Activated T-cell treated with anti-CD3 and anti-CD28 coated beads for 1 hour (primary cell): Measurements from ENCODE around the gene DLG2.
"Not testable (repeated sequence)": the region's sequence is repeated elsewhere in the genome, so short reads cannot be mapped to it uniquely, and the experiment has no call there.

Experiments
- DNase-seq: peaks from one replicate; pipeline ENCODE4 v3.0.0-alpha.2; 2020; ENCODE audit warnings: low read depth

Gene DLG2

DNA sequence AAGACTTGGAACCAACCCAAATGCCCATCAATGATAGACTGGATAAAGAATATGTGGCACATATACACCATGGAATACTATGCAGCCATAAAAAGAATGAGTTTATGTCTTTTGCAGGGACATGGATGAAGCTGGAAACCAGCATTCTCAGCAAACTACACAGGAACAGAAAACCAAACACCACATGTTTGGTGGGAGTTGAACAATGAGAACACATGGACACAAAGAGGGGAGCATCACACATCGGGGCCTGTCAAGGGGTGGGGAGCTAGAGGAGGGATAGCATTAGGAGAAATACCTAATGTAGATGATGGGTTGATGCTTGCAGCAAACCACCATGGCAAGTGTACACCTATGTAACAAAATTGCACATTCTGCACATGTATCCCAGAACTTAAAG, 397.4 kb downstream of the DLG2 start:
- not testable (repeated sequence) for DNase-seq

DNA sequence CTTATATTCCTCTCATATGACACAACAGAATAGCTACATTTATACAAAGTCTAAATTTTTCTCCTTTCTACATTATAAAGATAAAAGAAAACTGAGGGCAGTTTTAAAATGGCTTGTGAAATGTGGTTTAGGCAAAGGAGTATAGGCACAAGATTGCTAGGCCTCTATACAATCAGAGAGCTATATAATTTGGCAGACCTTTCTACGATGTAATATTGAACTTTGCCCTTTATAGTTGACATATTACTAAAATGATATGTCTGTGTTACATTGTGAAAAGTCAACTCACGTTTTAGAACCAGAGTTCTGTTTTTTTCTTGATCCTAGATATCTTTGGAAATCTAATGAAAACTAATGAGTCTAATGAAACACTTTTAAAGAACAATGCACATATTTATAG, 430.2 kb downstream of the DLG2 start:
- DNase-seq: no peak

DNA sequence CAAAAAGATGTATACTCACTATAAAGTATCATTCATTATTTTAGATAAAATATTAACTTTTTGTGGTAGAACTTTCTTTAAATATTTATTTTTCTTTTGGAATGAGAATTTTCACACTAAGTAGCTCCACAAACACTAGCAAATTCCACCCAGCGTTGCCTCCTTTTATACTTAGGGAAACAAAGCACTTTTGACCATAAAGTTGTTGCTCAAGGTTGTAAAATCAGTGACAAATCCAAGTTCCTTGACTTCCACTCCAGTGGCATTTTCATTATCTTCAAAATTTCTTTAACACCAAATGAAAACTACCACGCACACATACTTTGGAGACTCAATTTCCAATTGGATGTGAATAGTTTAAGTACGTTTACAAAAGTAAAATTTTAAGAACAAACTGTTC, 431.2 kb downstream of the DLG2 start:
- DNase-seq: no peak

DNA sequence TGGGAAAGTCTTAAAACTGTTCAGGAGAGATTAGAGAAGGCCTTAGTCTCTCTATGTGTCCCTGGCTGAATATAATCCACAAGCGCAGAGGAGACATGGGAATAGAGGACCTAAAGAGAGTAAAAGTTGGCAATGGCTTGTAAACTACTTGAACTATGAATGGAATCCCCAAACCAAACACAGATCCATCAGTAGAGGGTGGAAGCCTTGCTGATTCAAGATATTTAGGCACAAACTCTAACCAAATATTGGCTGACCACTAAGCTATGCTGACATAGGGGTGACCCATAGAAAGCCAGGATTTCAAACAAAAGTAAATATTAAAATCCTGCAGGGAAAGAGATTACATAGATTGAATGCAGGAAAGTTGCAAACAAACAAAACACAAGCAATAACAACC, 439.2 kb downstream of the DLG2 start:
- DNase-seq: no peak

DNA sequence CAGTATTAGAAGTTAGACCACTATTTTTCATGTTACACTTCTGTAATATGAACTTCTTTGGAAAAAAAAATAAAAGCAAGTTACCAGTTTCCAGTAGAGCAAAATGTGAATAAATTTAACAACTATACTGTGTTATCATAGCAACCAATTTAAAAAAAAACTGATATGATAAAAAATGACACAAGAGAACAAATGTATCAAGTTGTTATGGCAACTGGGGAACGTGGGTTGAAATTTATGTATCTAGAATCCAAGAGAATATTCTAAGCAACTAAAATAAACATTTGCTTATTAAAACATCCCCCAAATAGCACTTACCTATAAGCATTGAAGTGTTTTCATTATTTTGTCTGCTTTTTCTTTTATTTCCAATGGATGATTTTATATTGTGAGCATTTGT, 442.4 kb downstream of the DLG2 start:
- DNase-seq: no peak

DNA sequence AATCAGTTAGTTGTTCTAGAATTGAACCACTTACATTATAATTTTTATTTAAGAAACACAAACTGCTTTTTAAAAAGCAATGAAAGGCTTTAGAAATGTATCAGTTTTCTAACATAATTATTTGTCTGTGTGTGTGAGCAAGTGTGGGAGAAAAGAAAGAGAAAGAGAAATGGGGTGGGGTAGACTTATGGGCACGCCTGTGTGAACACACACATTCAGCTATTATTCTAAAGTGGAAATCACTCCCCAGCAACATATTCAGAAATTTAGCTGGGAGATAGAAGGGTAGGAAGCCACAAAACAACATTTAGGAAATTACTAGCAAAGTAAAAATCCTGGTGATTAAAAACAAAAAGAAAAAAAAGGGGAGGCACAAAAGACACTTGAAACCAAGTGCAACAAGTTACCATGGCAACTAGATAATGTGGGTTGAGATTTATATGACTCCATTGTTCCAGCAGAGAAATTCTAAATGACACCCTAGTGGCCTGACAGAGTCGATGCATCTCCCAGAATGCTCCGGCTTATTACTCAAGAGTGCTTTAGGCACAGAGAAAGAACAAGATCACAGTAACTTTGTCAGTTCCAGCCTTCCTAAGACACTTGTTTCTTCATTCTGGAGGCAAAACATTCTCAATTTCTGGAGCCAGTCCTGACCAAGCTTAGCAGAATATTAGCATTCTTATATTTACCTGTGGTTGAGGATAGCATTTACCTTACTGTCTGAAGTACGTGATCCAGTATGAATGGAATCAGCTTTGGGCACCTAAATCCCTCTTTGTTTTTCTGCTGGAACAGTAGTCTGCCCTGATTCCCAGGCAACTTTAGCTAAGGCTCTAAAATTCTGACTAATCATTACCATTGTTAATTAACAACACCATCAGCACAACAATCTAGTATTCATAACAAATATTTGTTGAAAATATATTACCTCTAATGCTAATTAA, 444.4 kb downstream of the DLG2 start:
- no peak for DNase-seq

DNA sequence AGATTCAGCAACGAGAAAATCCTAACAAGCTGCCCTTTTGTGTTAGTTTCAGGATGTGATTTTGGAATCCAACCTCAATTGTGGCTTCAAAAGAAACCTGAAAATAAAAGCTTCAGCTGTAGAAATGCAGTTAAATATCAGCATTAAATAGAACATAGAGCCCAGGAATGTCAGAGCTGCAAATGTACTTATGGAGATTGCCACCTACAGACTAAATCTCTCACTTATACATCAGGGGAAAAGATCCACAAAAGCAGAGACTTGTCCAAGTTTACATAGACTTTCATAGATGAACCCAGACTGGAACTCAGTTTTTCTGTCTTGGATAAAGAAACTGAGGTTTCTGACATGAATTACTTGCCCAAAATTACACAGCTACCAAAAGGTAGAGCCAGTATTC, 446.6 kb downstream of the DLG2 start:
- DNase-seq: no peak

DNA sequence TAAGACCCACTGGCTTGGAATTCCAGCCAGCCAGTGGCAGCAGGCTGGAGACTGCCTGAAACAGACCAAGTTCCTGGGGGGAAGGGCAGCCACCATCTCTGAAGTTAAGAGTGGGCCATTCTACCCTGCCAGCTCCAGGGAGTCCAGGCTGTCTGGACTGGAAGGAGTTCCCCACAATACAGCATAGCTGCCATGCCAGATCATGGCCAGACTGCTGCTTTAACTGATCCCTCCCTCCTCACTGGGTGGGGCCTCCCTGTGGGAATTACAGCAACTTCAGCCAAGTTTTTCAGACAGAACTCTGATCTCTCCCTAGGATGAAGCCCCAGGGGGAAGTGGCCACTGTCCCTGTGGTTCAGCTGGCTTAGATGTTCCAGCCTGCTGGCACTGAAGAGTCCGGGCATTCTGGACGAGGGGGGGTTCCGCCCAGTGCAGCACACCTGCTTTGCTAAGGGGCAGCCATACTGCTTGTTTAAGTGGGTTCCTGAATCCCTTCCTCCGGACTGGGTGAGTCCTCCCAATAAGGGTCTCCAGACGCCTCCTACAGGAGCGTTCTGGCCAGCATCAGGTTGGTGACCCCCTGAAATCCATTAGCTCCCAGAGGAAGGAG, 455.4 kb downstream of the DLG2 start:
- DNase-seq: no peak

DNA sequence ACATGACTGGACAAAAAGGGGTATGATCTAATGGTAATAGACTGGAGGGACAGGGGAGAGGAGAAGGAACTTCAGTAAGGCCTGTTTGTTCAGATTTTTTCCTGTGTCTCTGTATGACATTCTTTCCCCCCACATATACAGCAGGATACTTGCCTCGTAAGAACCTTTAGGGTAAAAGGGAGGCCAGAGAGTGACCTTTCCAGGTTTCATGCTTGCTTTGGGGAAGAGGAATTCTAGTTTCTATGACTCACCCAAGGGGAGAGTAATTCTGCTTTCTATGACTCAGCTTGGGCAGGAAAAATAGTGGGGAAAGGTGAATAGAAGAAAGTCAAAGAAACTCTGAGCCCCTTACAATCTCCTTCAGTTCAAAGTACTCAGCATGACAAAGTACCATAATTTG, 457.0 kb downstream of the DLG2 start:
- no peak for DNase-seq

DNA sequence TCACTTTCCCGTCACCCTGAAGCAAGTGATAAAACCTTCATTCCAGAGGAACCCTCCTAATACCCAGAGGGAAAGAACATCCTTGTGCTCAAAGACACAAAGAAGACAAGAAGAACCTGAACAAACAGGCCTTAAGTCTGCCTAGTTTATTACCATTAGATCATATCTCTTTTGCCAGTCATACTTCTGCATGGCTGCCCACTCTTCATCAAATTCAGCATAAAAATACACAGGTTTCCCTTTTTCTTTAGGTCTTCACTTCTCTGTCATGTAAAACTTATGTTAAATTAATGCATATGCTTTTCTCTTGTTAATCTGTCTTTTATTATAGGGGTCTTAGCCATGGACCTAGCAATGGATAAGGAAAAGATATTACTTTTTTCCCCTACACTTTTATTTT, 459.7 kb downstream of the DLG2 start:
- DNase-seq: no peak

DNA sequence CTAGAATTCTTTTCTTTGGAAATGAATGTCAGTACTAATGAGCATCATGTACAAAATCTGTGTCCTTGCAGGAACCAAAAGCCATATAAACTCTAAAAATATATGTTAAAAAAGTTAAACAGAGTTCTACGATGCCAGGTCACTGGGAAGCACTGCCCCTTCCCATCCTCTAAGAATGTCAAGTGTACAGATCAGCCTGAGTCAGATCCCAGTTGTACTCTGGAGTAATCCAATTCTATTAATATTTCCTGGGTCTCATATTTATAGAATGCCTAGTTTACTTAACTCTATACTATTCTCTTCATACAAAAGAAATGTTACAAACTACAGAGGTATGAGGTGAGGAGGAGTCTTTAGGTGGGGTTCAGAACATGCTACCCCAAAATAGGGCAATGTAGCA, 460.1 kb downstream of the DLG2 start:
- no peak for DNase-seq

DNA sequence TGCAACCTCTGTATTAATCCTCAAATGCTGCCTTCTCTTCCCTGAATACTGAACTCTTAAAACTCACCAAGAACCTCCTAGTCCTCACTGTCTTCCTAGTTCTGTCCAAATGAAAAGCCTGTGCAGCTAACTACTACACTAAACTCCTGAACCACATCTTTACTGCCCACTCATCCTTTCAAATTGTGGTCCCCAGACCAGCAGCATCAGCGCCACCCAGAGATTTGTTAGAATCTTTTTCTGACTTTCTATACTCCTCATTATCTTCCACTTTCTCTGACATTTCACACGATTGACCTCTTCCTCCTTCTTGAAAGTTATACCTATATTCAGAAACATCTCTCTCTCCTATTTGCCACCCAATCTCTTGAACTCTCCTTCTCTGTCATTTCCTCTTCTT, 461.3 kb downstream of the DLG2 start:
- DNase-seq: no peak

DNA sequence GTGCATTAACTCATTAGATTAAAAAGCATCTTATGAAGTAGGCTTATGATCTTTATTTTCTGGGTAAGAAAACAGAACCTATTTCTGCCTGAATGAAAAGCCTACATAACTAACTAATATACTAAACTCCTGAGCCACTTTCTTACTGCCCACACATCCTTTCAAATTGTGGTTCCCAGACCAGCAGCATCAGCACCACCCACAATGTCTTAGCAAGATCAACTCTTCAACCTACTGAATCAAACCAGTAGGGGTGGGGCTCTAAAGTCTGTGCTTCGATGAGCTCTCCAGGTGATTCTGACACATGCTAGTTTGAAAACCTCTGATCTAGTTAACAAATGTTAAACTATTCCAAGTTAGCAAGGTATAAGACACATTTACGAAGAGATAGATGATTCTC, 462.4 kb downstream of the DLG2 start:
- no peak for DNase-seq

DNA sequence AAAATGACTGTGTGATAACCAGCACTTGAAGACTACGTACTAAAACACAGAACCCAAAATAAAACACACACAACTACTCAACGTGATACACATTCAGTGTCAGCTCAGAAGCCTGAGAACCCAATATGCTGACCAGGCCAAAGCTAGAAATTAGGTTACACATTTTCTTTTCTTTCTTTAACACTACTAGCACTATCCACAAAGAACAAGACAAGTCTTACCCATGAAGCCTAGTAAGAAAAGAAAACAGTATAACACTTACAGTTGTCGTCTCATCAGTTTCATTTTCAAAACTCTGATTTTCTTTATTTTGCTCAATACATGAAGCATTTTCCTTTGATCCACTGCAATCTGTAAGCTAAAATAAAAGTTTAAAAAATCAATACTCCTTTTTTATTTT, 472.9 kb downstream of the DLG2 start:
- DNase-seq: no peak

DNA sequence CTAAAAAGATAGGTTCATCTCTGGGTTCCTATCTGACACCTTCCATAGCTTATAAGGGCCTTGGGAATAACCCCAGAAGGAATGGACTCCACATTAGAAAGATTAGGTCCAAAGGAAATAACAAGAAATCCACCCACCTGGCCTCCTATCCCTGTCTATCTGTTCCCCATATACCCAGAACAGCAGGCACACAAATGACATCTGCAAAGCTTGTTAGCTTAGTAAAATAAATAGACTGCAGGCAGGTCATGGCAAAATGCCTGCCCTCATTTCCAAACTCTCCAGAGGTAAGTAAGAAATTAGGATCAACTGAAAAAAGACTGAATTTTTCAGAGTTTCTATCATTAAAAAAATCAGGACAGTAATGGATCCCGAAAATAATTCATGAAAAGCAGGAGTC, 489.5 kb downstream of the DLG2 start:
- DNase-seq: no peak

DNA sequence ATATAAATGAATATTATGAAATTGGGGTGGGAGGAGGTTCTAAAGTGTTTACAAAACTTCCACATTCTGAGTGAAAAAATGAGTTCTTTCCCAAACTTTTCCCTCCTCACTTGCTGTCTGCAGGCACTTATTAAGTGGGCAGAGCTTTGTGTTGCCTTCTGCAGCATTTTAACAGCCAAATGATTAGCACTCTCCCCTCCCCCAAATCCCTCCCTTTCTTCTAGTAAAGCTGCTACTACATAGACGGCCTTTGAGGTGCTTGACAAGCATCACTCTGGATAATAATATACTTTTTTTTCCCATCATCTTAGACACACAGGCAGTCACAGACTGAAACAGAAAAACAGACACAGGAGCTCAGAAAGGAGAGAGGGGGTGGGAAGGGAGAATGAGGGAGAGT, 493.5 kb downstream of the DLG2 start:
- DNase-seq: no peak

DNA sequence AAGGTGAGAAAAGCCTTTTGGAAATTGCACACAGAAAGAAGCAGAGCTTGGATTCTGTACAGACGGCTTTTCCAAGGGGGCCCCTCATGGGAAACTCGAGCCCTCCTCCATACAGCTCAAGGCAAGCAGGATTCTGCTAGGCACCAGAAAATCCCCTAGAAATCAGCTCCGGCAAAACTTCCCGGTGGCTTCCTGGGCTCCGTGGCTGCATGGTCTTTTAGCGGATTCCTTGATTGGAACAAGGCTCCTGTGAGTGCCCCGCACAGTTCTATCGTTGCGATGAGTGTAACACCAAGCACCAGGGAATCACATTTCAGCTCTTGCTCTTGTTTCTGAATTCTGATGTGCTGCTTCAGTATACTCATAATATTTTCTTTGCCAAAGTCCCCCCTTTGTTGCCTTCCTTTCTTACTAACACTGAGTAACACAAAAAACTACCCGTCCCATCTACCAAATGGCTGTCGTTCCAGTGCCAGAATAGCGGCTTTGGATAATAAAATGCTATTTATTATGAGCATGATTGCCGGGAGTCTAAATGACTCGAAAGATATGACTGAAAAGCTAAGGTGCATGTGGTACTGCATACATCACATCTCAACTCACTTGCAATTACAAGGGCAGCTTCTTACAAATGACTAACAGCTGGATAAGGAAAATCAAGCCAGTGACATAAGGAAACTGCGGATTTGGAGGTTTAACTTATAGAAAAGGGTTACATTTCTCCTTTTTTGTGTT, 494.1 kb downstream of the DLG2 start:
- DNase-seq: no peak

DNA sequence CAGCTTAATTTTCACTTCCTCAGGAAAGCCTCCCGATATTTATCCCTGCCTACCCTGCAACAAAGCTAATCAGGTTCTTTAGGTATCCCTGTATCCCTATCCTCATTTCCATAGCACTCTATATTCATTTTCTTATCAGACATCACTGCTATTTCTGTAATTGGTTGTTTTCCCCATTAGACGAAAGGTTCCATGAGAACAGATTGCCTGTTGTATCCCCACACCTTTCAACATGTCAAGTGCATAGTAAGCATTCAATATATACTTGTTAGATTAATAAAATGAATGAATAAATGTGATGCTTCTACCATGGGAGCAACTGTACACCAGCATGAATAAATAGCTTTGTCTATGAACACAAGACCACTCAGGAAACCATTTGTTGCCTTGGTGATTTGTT, 499.8 kb downstream of the DLG2 start:
- DNase-seq: no peak

DNA sequence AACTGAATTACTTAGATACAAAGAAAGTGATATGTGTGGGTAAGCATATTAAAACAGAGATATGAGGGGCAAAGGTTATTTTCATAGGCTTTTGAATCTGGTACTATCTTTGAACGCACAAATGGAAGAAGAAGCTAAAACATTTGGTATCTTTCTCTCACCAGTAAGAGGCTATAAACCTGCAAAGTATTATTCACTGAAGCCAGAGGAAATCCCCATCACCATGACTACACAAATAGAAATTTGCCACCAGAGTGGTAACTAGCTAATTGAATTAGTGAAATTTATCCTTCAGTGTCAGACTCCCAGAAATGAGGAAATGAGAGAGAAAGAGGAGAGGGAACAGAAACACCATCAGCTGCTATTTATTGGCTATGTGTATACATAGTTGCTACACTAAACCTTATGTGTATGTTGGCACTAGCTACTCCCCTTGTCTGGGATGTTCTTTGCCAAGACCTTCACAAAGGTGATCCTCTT, 503.4 kb downstream of the DLG2 start:
- DNase-seq: no peak

DNA sequence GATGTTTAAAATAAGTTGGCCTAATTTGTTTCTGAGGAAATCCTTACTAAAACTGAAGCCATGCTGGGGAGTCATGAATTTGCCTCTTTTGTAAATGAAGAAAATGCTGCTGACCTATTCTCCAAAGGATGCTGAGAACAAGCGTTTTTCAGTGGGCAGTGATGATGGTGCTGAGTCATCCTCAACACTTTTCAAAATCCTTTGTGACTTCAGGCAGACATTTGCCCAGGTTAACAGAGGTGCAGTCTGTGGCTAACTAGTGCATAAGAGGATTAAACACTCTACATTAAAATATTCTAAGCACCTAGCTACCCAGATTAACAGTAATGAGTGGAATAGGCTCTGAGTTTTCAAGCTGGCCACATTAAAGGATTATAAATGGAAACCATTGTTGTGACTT, 509.0 kb downstream of the DLG2 start:
- DNase-seq: no peak

DNA sequence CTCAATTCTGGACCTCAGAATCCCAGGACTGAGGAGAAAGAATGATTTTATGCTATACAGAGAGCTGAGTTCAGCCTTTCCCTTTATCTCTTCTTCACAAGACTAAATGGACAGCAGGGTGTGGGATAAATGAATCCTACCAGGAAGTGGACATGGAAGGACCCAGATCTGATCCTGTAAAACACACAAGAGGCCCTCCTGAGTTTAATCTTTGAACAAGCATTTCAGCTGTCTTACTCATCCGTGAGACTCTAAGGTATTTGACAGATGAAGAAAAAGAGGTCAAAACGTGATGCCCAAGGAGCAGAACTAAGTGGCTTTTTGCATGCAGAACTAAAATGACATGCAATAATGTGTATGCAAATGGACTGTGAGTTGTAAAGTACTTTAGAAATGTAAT, 511.3 kb downstream of the DLG2 start:
- DNase-seq: no peak

DNA sequence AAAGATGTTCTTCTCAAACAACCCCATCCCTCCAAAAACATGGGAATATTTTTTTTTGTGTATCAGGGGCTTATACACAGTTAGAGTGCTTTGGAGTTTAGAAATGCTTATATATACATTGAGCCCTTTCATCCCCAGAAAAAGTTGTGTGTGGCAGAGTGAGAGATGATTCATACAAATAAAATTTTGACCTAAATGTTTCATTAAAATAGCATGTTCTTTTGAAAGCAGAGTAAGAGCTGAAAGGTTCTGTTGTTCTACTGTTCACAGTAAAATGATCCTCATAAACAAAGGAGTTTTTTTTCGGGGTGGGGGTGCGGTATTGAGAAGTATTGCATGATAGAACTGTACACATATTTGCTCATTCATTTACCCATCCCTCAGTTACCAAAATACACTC, 512.4 kb downstream of the DLG2 start:
- DNase-seq: no peak

DNA sequence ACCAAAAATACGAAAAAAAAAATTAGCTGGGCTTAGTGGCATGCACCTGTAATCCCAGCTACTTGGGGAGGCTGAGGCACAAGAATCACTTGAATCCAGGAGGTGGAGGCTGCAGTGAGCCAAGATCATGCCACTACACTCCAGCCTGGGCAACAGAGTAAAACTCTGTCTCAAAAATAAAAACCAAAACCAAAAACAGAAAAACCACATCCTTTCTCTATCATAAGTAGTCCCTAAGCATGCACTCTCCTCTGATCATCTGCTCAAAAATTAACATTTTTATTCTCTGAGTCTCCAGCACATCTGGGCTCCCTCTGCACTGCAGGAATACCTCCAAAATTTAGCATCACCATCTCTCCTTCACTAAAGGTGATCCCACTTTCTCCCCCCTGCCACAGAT, 516.9 kb downstream of the DLG2 start:
- DNase-seq: not testable (repeated sequence)
